Epithelial cell of proximal tubule (primary cell): ENCODE measurements around the gene LLGL2. TPM values are rescaled to one million over a fixed set of nuclear protein-coding genes. Genes with fewer than 3 reads are reported as not detected.

Experiments
- DNase-seq: peaks from one replicate; pipeline ENCODE4 v3.0.0-alpha.2; 2011; ENCODE audit warnings: low read depth
- H3K4me3 ChIP-seq: 2 replicates; pipeline ENCODE4 v1.5.1; 2011; ENCODE audit warnings: low read depth, mild to moderate bottlenecking, low read length
- CTCF ChIP-seq: conservative IDR thresholded peaks from 2 replicates; pipeline ENCODE4 v1.5.1; 2012; ENCODE audit warnings: low read depth, mild to moderate bottlenecking, low read length
- total RNA-seq: library from RNA; depleted of rRNA; stranded (reverse); fragments of >200 nt; gene quantifications from 2 replicates; pipeline ENCODE4 v1.2.3, GENCODE V29; 2015

Gene LLGL2
- total RNA-seq, 1 donor from 2014 or later = 64.7 TPM

GRCh38 chr17:75488693-75489510 lies 36.6 kb upstream of the LLGL2 start:
- no peak for DNase-seq
- no peak overlapping the region for H3K4me3 ChIP-seq
- no peak for TF ChIP-seq CTCF

DNA sequence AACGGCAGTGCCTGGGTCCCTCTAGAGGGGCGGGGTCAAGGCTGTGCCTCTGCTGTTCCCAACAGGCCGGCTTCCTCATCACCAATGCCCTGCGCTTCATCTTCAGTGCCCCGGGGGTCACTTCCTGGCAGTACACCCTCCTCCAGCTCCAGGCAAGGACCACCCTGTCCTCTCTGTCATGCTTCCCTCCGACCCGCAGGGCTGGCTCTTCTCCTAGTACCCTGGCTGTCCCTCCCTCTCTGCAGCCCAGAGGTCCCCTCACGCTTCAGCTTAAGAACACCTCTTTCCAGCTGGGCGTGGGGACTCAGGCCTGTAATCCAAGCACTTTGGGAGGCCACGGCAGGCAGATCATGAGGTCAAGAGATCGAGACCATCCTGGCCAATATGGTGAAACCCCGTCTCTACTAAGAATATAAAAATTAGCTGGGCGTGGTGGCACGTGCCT lies 36.0 kb upstream of the LLGL2 start:
- no peak for TF ChIP-seq CTCF
- DNase-seq = no peak
- H3K4me3 ChIP-seq = no peak overlapping the region

DNA sequence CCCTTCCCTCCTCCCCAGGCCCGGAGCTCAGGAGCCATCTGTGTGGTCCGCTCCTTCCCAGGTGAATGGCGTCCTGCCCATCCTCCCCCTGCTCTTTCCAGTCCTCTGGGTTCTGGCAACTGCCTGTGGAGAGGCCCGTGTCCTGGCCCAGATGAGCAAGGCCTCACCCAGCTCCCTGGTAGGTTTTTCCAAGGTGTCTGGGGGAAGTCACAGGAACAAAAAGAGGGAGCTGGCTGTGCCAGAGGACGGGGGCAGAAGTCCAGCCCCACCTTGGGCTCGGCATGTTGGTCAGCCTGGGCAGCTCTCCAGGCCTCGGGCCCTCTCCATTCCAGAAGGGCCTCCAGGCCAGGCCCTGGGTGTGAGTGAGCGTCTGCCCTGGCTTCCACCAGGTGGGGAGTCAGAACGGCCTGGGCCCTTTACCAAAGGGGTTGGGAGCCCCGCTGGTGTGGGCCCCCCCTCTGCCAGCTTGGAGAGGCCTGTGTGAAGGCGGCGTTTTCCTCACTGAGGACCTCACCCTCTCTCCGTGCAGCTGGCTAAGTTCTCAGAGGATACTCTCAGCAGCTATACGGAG lies 35.2 kb upstream of the LLGL2 start:
- H3K4me3 ChIP-seq = no peak overlapping the region
- no peak for TF ChIP-seq CTCF
- no peak for DNase-seq

DNA sequence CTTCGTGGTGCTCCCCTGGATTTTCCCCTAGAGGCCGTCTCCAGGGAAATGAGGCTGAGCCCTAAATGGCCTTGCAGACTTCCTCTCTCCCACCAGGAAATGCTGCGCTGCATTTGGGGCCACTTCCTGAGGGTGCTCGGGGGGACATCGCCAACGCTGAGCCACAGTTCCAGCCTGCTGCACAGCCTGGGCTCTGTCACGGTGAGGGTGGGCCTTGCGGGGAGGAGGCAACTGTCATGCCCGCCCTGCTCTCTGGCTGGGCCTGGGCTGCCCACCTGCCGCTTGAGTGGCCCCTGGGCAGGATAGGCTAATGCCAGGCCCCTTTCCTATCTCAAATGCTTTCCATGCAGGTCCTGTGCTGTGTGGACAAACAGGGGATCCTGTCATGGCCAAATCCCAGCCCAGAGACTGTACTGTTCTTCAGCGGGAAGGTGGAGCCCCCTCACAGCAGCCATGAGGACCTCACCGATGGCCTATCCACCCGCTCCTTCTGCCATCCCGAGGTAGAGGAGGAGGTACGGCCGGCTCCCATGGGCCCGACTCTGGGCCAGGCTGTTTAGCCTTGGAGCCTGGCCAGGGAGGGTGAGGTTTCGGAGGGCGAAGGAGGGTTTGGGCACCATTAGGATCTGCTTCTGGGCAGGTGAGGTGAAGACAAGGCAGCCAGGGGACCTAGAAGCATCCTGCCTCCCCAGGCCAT lies 34.4 kb upstream of the LLGL2 start:
- H3K4me3 ChIP-seq = no peak overlapping the region
- no peak for TF ChIP-seq CTCF
- DNase-seq = no peak

DNA sequence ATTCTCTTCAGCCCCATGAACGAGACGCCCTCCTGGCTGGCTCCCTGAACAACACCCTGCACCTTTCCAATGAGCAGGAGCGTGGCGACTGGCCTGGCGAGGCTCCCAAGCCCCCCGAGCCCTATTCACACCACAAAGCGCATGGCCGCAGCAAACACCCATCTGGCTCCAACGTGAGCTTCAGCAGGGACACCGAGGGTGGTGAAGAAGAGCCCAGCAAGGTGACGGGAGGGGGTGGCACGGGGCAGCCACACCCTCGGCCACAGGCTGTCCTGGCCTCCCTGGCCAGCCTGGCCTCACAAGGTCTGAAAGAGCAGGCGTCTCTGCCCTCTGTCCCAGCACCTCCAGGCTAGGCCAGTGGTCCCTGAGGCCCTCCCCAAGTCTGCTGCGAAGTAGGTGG lies 33.8 kb upstream of the LLGL2 start:
- H3K4me3 ChIP-seq = no peak overlapping the region
- no peak for DNase-seq
- TF ChIP-seq CTCF = no peak

GRCh38 chr17:75492555-75493168 lies 32.8 kb upstream of the LLGL2 start:
- no peak overlapping the region for H3K4me3 ChIP-seq
- no peak for DNase-seq
- TF ChIP-seq CTCF = no peak
